Endothelial cell (in vitro differentiated cells): ENCODE measurements around the gene PHACTR1. TPM values are rescaled to one million over a fixed set of nuclear protein-coding genes. Genes with fewer than 3 reads are reported as not detected.

Source experiments
- DNase-seq: peaks from one replicate; pipeline ENCODE4 v3.0.0; 2021; ENCODE audit warnings: low spot score
- H3K27ac Mint-ChIP-seq: one replicate; pipeline ENCODE4 v1.8.0; 2021; ENCODE audit warnings: mixed read lengths, inconsistent platforms; ENCODE audit not compliant: unreplicated experiment
- H3K27me3 Mint-ChIP-seq: one replicate; pipeline ENCODE4 v1.8.0; 2021; ENCODE audit warnings: mild to moderate bottlenecking, moderate library complexity, mixed read lengths, inconsistent platforms; ENCODE audit not compliant: unreplicated experiment
- H3K36me3 Mint-ChIP-seq: one replicate; pipeline ENCODE4 v1.8.0; 2021; ENCODE audit warnings: mild to moderate bottlenecking, low read depth, mixed read lengths, inconsistent platforms; ENCODE audit not compliant: unreplicated experiment
- H3K4me1 Mint-ChIP-seq: one replicate; pipeline ENCODE4 v1.8.0; 2021; ENCODE audit warnings: mild to moderate bottlenecking, mixed read lengths, inconsistent platforms; ENCODE audit not compliant: unreplicated experiment
- H3K4me3 Mint-ChIP-seq: one replicate; pipeline ENCODE4 v1.8.0; 2021; ENCODE audit warnings: mild to moderate bottlenecking, mixed read lengths, inconsistent platforms; ENCODE audit not compliant: unreplicated experiment
- H3K9me3 Mint-ChIP-seq: one replicate; pipeline ENCODE4 v1.8.0; 2021; ENCODE audit warnings: mixed read lengths, inconsistent platforms; ENCODE audit not compliant: unreplicated experiment
- CTCF ChIP-seq: fragments of 200-600 bp; sonication (generic); IDR thresholded peaks from one replicate; pipeline ENCODE4 v1.5.0; 2021; ENCODE audit warnings: antibody characterized with exemption; ENCODE audit not compliant: unreplicated experiment
- total RNA-seq: library from RNA; stranded (reverse); fragmentation: NEBNext Ultra II Directional; extraction: Animal tissue kit (Norgen Biotek cat#: 25700); gene quantifications from one replicate; pipeline ENCODE4 v1.2.1, GENCODE V29; 2021; ENCODE audit not compliant: unreplicated experiment

The PHACTR1 gene
- total RNA-seq, 1 donor from 2014 or later: 39.9 TPM

GRCh38 chr6:13259393-13259792 lies 542.8 kb downstream of the PHACTR1 start:
- Mint-ChIP-seq H3K9me3 (no peaks in the 10 kb centered on the region), H3K36me3 (peaks cover 21% of the 10 kb centered on the region), H3K4me1 (no peaks in the 10 kb centered on the region), H3K4me3 (no peak overlapping the region), H3K27me3 (no peaks in the 10 kb centered on the region), H3K27ac (no peak overlapping the region)
- TF ChIP-seq CTCF: no peak
- no peak for DNase-seq

GRCh38 chr6:13260101-13260598 lies 543.6 kb downstream of the PHACTR1 start:
- Mint-ChIP-seq H3K4me3 (no peak overlapping the region), H3K4me1 (no peaks in the 10 kb centered on the region), H3K36me3 (peaks cover 15% of the 10 kb centered on the region), H3K27ac (no peak overlapping the region), H3K9me3 (no peaks in the 10 kb centered on the region), H3K27me3 (no peaks in the 10 kb centered on the region)
- TF ChIP-seq CTCF: no peak
- DNase-seq: no peak

GRCh38 chr6:13260831-13261230 lies 544.3 kb downstream of the PHACTR1 start:
- H3K36me3 Mint-ChIP-seq: peaks cover 19% of the 10 kb centered on the region
- H3K27ac Mint-ChIP-seq: no peak overlapping the region

GRCh38 chr6:13261464-13261994 lies 545.0 kb downstream of the PHACTR1 start:
- no peaks in the 10 kb centered on the region for H3K27me3 Mint-ChIP-seq
- TF ChIP-seq CTCF: no peak
- no peak for DNase-seq
- H3K4me3 Mint-ChIP-seq: no peak overlapping the region
- H3K4me1 Mint-ChIP-seq: no peaks in the 10 kb centered on the region
- peaks cover 22% of the 10 kb centered on the region for H3K36me3 Mint-ChIP-seq
- no peak overlapping the region for H3K27ac Mint-ChIP-seq
- H3K9me3 Mint-ChIP-seq: no peaks in the 10 kb centered on the region

More at GRCh38 chr6:13260831-13261230, 544.3 kb downstream of the PHACTR1 start:
- Mint-ChIP-seq H3K4me3 (no peak overlapping the region), H3K27me3 (no peaks in the 10 kb centered on the region), H3K9me3 (no peaks in the 10 kb centered on the region), H3K4me1 (no peaks in the 10 kb centered on the region)
- DNase-seq: no peak
- TF ChIP-seq CTCF: no peak

- H3K27ac Mint-ChIP-seq: no peak overlapping the region
- peaks cover 3% of the 10 kb centered on the region for H3K27me3 Mint-ChIP-seq
- H3K36me3 Mint-ChIP-seq: peaks cover 23% of the 10 kb centered on the region
- no peaks in the 10 kb centered on the region for H3K9me3 Mint-ChIP-seq
- DNase-seq: no peak
- H3K4me1 Mint-ChIP-seq: no peaks in the 10 kb centered on the region
- H3K4me3 Mint-ChIP-seq: no peak overlapping the region
- no peak for TF ChIP-seq CTCF
Observed at GRCh38 chr6:13262302-13263230, 546.0 kb downstream of the PHACTR1 start.
